ENCODE measurements around the gene RCOR1. TPM values are rescaled to one million over a fixed set of nuclear protein-coding genes. Genes with fewer than 3 reads are reported as not detected.

Gene RCOR1
- total and polyA plus RNA-seq, 2 experiments from 2014 or later, result 9.9 to 30.2 TPM

DNA sequence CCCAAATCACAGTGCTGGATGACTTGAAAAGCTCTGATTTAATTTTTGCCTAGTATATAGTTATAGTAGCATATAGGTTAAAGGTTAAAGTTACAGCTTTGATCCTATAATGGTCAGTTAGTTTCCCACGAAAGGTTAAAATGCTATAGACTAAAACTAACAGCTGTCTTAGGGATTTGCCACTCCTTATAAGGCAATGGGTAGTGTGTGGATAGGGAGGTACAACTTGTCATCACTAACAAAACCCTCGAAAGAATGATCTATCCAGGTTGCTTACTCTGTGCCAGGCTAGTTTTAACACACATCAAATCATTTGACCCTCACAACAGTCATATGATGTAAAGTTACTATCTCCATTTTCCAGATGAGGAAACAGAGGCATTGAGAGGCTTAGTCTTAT, 11.7 kb downstream of the RCOR1 start:
- H3K4me2 ChIP-seq, result no peak overlapping the region
- H3K27ac ChIP-seq, result no peak overlapping the region
- H4K20me1 ChIP-seq (ENCODE audit: insufficient read depth, poor library complexity, severe bottlenecking), result peaks cover 98% of the 10 kb centered on the region

DNA sequence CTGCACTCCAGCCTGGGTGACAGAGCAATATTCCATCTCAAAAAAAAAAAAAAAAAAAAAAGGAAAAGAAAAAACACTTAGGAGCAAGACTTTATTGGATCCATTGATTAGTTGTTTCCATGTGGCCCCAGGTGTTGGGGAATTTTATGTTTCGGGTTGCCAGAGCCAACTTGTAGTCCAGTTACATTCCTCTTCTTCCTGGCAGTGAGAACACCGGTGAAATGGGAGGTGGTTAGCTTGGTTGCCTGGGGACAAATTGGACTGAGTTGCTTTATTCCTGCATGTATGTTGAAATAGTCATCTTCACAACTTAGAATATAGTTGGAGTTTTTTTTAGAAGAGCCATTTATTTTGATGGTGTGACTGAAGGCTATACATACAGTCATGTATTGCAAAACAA, 12.6 kb downstream of the RCOR1 start:
- Histone ChIP-seq H3K4me3 (no peak overlapping the region), H3K9me3 (ENCODE audit: low read depth) (no peaks in the 10 kb centered on the region), H3K27me3 (no peaks in the 10 kb centered on the region), H2AFZ (no peak overlapping the region), H3K4me2 (no peak overlapping the region), H4K20me1 (ENCODE audit: insufficient read depth, poor library complexity, severe bottlenecking) (peaks cover 98% of the 10 kb centered on the region), H3K79me2 (peaks cover 100% of the 10 kb centered on the region), H3K9me2 (replicated peaks; ENCODE audit: insufficient read depth) (no peaks in the 10 kb centered on the region), H3K4me1 (ENCODE audit: insufficient read depth) (peaks cover 27% of the 10 kb centered on the region), H3K27ac (no peak overlapping the region), H3K36me3 (replicated peaks; ENCODE audit: insufficient read depth, low read depth) (no peaks in the 10 kb centered on the region)
- WGBS (ENCODE audit: low lambda C conversion rate, missing lambda C conversion rate), result 72% methylated on average over 2 of the region's 2 CpGs
- no peak for DNase-seq (ENCODE audit: low spot score)
- no peak for TF ChIP-seq EZH2phosphoT487 (IDR thresholded peaks at IDR 0.05; ENCODE audit: low read depth, severe bottlenecking, unreplicated experiment)
- no peak for TF ChIP-seq EZH2 (IDR thresholded peaks at IDR 0.05; ENCODE audit: borderline replicate concordance)
- TF ChIP-seq, protein P1, sequence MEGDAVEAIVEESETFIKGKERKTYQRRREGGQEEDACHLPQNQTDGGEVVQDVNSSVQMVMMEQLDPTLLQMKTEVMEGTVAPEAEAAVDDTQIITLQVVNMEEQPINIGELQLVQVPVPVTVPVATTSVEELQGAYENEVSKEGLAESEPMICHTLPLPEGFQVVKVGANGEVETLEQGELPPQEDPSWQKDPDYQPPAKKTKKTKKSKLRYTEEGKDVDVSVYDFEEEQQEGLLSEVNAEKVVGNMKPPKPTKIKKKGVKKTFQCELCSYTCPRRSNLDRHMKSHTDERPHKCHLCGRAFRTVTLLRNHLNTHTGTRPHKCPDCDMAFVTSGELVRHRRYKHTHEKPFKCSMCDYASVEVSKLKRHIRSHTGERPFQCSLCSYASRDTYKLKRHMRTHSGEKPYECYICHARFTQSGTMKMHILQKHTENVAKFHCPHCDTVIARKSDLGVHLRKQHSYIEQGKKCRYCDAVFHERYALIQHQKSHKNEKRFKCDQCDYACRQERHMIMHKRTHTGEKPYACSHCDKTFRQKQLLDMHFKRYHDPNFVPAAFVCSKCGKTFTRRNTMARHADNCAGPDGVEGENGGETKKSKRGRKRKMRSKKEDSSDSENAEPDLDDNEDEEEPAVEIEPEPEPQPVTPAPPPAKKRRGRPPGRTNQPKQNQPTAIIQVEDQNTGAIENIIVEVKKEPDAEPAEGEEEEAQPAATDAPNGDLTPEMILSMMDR (IDR thresholded peaks at IDR 0.05; ENCODE audit: poor library complexity), result no peak

More for the DNA sequence above, 11.7 kb downstream of the RCOR1 start:
- Histone ChIP-seq H3K79me2 (peaks cover 100% of the 10 kb centered on the region), H3K9me3 (ENCODE audit: low read depth) (no peaks in the 10 kb centered on the region), H3K9me2 (replicated peaks; ENCODE audit: insufficient read depth) (no peaks in the 10 kb centered on the region), H3K4me3 (no peak overlapping the region), H3K4me1 (ENCODE audit: insufficient read depth) (peaks cover 27% of the 10 kb centered on the region), H3K36me3 (replicated peaks; ENCODE audit: insufficient read depth, low read depth) (no peaks in the 10 kb centered on the region), H2AFZ (no peak overlapping the region), H3K27me3 (no peaks in the 10 kb centered on the region)
- 86% methylated on average over 2 of the region's 2 CpGs for WGBS (ENCODE audit: low lambda C conversion rate, missing lambda C conversion rate)
- no peak for DNase-seq (ENCODE audit: low spot score)
- TF ChIP-seq, protein P1 (IDR thresholded peaks at IDR 0.05; ENCODE audit: poor library complexity), result no peak
- TF ChIP-seq EZH2 (IDR thresholded peaks at IDR 0.05; ENCODE audit: borderline replicate concordance), result no peak
- no peak for TF ChIP-seq EZH2phosphoT487 (IDR thresholded peaks at IDR 0.05; ENCODE audit: low read depth, severe bottlenecking, unreplicated experiment)

- H3K36me3 ChIP-seq (replicated peaks; ENCODE audit: insufficient read depth, low read depth), result no peaks in the 10 kb centered on the region
- no peak overlapping the region for H3K27ac ChIP-seq
- peaks cover 99% of the 10 kb centered on the region for H4K20me1 ChIP-seq (ENCODE audit: insufficient read depth, poor library complexity, severe bottlenecking)
- H3K27me3 ChIP-seq, result no peaks in the 10 kb centered on the region
- H3K79me2 ChIP-seq, result peaks cover 100% of the 10 kb centered on the region
- peaks cover 27% of the 10 kb centered on the region for H3K4me1 ChIP-seq (ENCODE audit: insufficient read depth)
- WGBS (ENCODE audit: low lambda C conversion rate, missing lambda C conversion rate), result 96% methylated on average over 4 of the region's 4 CpGs
- H3K4me3 ChIP-seq, result no peak overlapping the region
- no peak overlapping the region for H3K4me2 ChIP-seq
- no peak for DNase-seq (ENCODE audit: low spot score)
- no peaks in the 10 kb centered on the region for H3K9me3 ChIP-seq (ENCODE audit: low read depth)
- no peaks in the 10 kb centered on the region for H3K9me2 ChIP-seq (replicated peaks; ENCODE audit: insufficient read depth)
- TF ChIP-seq, protein P1 (IDR thresholded peaks at IDR 0.05; ENCODE audit: poor library complexity), result no peak
- no peak for TF ChIP-seq EZH2 (IDR thresholded peaks at IDR 0.05; ENCODE audit: borderline replicate concordance)
- TF ChIP-seq EZH2phosphoT487 (IDR thresholded peaks at IDR 0.05; ENCODE audit: low read depth, severe bottlenecking, unreplicated experiment), result no peak
- H2AFZ ChIP-seq, result no peak overlapping the region
Measured at GRCh38 chr14:102606296-102606695, 13.8 kb downstream of the RCOR1 start.

- H4K20me1 ChIP-seq (ENCODE audit: insufficient read depth, poor library complexity, severe bottlenecking), result peaks cover 99% of the 10 kb centered on the region
- no peak overlapping the region for H3K4me3 ChIP-seq
- TF ChIP-seq EZH2 (IDR thresholded peaks at IDR 0.05; ENCODE audit: borderline replicate concordance) (no peak), EZH2phosphoT487 (IDR thresholded peaks at IDR 0.05; ENCODE audit: low read depth, severe bottlenecking, unreplicated experiment) (no peak)
- TF ChIP-seq, protein P1 (IDR thresholded peaks at IDR 0.05; ENCODE audit: poor library complexity), result no peak
- peaks cover 18% of the 10 kb centered on the region for H3K4me1 ChIP-seq (ENCODE audit: insufficient read depth)
- no peaks in the 10 kb centered on the region for H3K36me3 ChIP-seq (replicated peaks; ENCODE audit: insufficient read depth, low read depth)
- H3K27ac ChIP-seq, result no peak overlapping the region
- no peak overlapping the region for H3K4me2 ChIP-seq
- H3K79me2 ChIP-seq, result peaks cover 100% of the 10 kb centered on the region
- H2AFZ ChIP-seq, result no peak overlapping the region
- H3K9me3 ChIP-seq (ENCODE audit: low read depth), result no peaks in the 10 kb centered on the region
- H3K27me3 ChIP-seq, result no peaks in the 10 kb centered on the region
- 85% methylated on average over 4 of the region's 4 CpGs for WGBS (ENCODE audit: low lambda C conversion rate, missing lambda C conversion rate)
- no peak for DNase-seq (ENCODE audit: low spot score)
- no peaks in the 10 kb centered on the region for H3K9me2 ChIP-seq (replicated peaks; ENCODE audit: insufficient read depth)
Measured at GRCh38 chr14:102608064-102608446, 15.6 kb downstream of the RCOR1 start.

Measured in hepatocyte (in vitro differentiated cells).